Mammary epithelial cell (primary cell): ENCODE data around the gene COPRS.

Source experiments
- EZH2 ChIP-seq: IDR thresholded peaks from 2 replicates; pipeline ENCODE4 v1.6.1; 2012; ENCODE audit warnings: low read length, inconsistent platforms, borderline replicate concordance
- TF ChIP-seq, protein P1 (sequence below), 2 donors: IDR thresholded peaks in 1 of 2; conservative IDR thresholded peaks in 1 of 2; 2 replicates each; pipeline ENCODE4 v1.5.1; 2011 to 2012; ENCODE audit warnings: inconsistent platforms in 2 of 2, low read length in 2 of 2, mild to moderate bottlenecking in 2 of 2, control low read depth in 1 of 2, low read depth in 1 of 2; ENCODE audit not compliant: insufficient read depth in 1 of 2; ENCODE audit errors: extremely low read depth in 1 of 2

DNA sequence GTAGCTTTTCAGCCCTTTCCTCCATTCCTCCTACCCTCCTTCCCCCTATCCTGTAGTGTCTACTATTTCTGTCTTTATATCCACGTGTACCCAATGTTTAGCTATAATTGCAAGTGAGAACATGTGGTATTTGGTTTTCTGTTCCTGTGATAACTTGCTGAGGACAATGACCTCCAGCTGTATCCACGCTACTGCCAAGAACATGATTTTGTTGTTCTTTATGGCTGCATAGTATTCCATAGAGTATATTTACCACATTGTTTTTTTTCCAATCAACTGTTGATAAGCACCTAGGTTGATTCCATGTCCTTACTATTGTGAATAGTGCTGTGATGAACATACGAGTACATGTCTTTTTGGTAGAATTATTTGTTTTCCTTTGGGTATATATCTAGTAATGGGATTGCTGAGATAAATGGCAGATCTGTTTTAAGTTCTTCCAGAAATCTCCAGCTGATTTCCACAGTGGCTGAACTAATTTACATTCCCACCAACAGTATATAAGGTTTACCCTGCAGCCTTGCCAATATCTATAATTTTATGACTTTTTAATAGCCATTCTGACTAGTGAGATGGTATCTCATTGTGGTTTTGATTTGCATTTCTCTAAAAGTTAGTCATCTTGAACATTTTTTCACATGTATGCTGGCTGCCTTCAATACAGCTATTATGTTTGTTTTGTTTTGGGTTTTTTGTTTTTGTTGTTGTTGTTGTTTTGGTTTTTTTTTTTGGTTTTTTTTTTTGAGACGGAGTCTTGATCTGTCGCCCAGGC lies 10.9 kb upstream of the COPRS start:
- TF ChIP-seq EZH2, result no peak
- TF ChIP-seq, protein P1, sequence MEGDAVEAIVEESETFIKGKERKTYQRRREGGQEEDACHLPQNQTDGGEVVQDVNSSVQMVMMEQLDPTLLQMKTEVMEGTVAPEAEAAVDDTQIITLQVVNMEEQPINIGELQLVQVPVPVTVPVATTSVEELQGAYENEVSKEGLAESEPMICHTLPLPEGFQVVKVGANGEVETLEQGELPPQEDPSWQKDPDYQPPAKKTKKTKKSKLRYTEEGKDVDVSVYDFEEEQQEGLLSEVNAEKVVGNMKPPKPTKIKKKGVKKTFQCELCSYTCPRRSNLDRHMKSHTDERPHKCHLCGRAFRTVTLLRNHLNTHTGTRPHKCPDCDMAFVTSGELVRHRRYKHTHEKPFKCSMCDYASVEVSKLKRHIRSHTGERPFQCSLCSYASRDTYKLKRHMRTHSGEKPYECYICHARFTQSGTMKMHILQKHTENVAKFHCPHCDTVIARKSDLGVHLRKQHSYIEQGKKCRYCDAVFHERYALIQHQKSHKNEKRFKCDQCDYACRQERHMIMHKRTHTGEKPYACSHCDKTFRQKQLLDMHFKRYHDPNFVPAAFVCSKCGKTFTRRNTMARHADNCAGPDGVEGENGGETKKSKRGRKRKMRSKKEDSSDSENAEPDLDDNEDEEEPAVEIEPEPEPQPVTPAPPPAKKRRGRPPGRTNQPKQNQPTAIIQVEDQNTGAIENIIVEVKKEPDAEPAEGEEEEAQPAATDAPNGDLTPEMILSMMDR (conservative IDR thresholded peaks at IDR 0.05 in 1 of 2, IDR thresholded peaks at IDR 0.05 in 1 of 2; ENCODE audit: extremely low read depth in 1 of 2, insufficient read depth in 1 of 2, low read depth in 1 of 2, low read length in 2 of 2), result no peak
